Left ventricle myocardium inferior (tissue), 1 donor: ENCODE results near the gene TPSD1. TPM values are rescaled to one million over a fixed set of nuclear protein-coding genes. Genes with fewer than 3 reads are reported as not detected.
"Not testable (repeated sequence)": the region's sequence is repeated elsewhere in the genome, so short reads cannot be mapped to it uniquely, and the experiment has no call there.

ENCODE experiments used
- DNase-seq: peaks from one replicate; pipeline ENCODE4 v3.0.0-alpha.2; 2020
- H3K27ac ChIP-seq: fragments of 200-600 bp; replicated peaks from 2 replicates; pipeline ENCODE4 v1.8.0; 2021
- H3K27me3 ChIP-seq: fragments of 200-600 bp; 2 replicates; pipeline ENCODE4 v1.8.0; 2021; ENCODE audit warnings: low read depth
- H3K36me3 ChIP-seq: fragments of 200-600 bp; 2 replicates; pipeline ENCODE4 v1.8.0; 2021
- H3K4me1 ChIP-seq: fragments of 200-600 bp; 2 replicates; pipeline ENCODE4 v1.8.0; 2021
- H3K4me3 ChIP-seq: fragments of 200-600 bp; 2 replicates; pipeline ENCODE4 v1.8.0; 2021; ENCODE audit warnings: mild to moderate bottlenecking, moderate library complexity
- H3K9me3 ChIP-seq: fragments of 200-600 bp; replicated peaks from 2 replicates; pipeline ENCODE4 v1.8.0; 2021
- CTCF ChIP-seq: fragments of 200-600 bp; IDR thresholded peaks from 2 replicates; pipeline ENCODE4 v1.8.0; 2021; ENCODE audit warnings: antibody characterized with exemption, mild to moderate bottlenecking, borderline replicate concordance
- intact Hi-C: fragments of 100-400 bp; cut with micrococcal nuclease; formaldehyde crosslinking; loops from one replicate; pipeline ENCODE4 v1.11.0; 2022
- total RNA-seq: library from RNA; stranded (reverse); fragmentation: NEBNext Ultra II Directional; extraction: Animal tissue kit (Norgen Biotek cat#: 25700); gene quantifications from one replicate; pipeline ENCODE4 v1.2.1, GENCODE V29; 2021
- donor health status: DM: no; HTN: yes; CAD: no; lungs with severe emphysema.

The TPSD1 gene
- total RNA-seq, 1 donor from 2014 or later = not detected

- intact Hi-C loops = no loop called here
- H3K27me3 ChIP-seq = peaks cover 95% of the 10 kb centered on the region
Measured at GRCh38 chr16:1290063-1290501, 34.2 kb downstream of the TPSD1 start.

DNA sequence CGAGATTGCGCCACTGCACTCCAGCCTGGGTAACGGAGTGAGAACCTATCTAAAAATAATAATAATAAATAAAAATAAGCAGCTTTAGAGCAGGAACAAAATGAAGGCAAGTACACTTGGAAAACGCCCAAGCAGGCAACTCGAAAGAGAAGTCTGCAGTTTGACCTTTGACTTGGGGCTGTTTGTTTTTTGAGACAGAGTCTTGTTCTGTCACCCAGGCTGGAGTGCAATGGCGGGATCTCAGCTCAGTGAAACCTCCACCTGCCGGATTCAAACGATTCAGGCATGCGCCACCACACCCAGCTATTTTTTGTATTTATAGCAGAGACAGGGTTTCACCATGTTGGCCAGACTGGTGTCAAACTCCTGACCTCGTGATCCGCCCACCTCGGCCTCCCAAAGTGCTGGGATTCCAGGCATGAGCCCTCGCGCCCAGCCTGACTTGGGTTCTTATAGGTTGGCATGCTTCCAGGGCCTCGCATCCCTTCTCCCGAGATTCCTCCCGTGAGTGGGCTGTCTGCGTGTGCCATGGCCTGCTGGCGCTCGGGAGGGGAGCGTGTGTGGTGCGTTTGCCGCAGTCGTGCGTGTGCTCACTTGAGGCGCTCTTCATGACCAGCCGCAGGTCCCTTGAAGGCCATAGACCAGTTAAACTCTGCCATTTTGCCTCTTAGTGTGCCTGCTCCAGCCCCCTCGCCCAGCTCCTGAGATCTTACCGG, 35.1 kb downstream of the TPSD1 start:
- Histone ChIP-seq H3K9me3 (no peaks in the 10 kb centered on the region), H3K27ac (no peak overlapping the region), H3K4me3 (no peak overlapping the region), H3K36me3 (no peaks in the 10 kb centered on the region), H3K27me3 (peaks cover 94% of the 10 kb centered on the region), H3K4me1 (peaks cover 11% of the 10 kb centered on the region)
- TF ChIP-seq CTCF = no peak
- DNase-seq = no peak
- intact Hi-C loops = no loop called here

More at GRCh38 chr16:1290063-1290501, 34.2 kb downstream of the TPSD1 start:
- Histone ChIP-seq H3K36me3 (no peaks in the 10 kb centered on the region), H3K4me3 (no peak overlapping the region), H3K9me3 (no peaks in the 10 kb centered on the region), H3K4me1 (peaks cover 11% of the 10 kb centered on the region), H3K27ac (no peak overlapping the region)
- no peak for TF ChIP-seq CTCF
- no peak for DNase-seq

DNA sequence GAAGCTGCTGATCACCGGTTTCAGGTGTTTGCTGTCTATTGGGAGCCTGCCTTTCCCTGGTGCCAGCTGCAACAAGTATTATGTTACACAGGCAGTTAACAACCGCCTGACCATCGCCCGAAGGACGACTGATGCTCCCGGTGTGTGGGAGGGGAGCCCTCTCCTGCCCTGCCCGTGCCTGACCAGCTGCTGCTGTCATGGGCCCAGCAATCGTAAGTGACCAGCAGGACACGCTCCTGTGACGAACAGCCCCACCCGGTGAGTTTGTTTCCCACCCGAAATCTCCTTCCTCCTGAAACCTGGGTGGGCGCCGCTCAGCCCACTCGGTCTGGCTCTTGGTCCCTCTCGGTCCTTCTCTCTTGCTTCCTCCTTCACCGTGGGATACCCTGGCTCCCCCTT, 35.7 kb downstream of the TPSD1 start:
- intact Hi-C loops = no loop called here
- Histone ChIP-seq H3K27ac (no peak overlapping the region), H3K27me3 (peaks cover 94% of the 10 kb centered on the region), H3K9me3 (no peaks in the 10 kb centered on the region), H3K4me3 (no peak overlapping the region), H3K4me1 (peaks cover 11% of the 10 kb centered on the region), H3K36me3 (no peaks in the 10 kb centered on the region)
- no peak for DNase-seq
- no peak for TF ChIP-seq CTCF

DNA sequence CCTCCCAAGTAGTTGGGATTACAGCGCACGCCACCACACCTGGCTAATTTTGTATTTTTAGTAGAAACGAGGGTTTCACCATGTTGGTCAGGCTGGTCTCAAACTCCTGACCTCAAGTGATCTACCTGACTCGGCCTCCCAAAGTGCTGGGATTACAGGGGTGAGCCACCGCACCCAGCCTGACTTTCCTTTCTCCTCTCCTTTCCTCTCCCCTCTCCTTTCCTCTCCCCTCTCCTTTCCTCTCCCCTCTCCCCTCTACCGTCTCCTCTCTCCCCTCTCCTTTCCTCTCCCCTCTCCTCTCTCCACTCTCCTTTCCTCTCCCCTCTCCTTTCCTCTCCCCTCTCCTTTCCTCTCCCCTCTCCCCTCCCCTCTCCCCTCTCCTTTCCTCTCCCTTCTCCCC, 36.3 kb downstream of the TPSD1 start:
- not testable (repeated sequence) for H3K27ac ChIP-seq
- peaks cover 94% of the 10 kb centered on the region for H3K27me3 ChIP-seq

GRCh38 chr16:1292808-1293207, 36.9 kb downstream of the TPSD1 start:
- H3K36me3 ChIP-seq, H3K9me3 ChIP-seq, intact Hi-C loops, DNase-seq, H3K4me3 ChIP-seq, H3K27ac ChIP-seq: not testable (repeated sequence)
- peaks cover 91% of the 10 kb centered on the region for H3K27me3 ChIP-seq
- peaks cover 21% of the 10 kb centered on the region for H3K4me1 ChIP-seq

More for the DNA sequence above, 36.3 kb downstream of the TPSD1 start:
- H3K4me3 ChIP-seq, H3K9me3 ChIP-seq, H3K36me3 ChIP-seq, DNase-seq, intact Hi-C loops: not testable (repeated sequence)
- peaks cover 18% of the 10 kb centered on the region for H3K4me1 ChIP-seq

DNA sequence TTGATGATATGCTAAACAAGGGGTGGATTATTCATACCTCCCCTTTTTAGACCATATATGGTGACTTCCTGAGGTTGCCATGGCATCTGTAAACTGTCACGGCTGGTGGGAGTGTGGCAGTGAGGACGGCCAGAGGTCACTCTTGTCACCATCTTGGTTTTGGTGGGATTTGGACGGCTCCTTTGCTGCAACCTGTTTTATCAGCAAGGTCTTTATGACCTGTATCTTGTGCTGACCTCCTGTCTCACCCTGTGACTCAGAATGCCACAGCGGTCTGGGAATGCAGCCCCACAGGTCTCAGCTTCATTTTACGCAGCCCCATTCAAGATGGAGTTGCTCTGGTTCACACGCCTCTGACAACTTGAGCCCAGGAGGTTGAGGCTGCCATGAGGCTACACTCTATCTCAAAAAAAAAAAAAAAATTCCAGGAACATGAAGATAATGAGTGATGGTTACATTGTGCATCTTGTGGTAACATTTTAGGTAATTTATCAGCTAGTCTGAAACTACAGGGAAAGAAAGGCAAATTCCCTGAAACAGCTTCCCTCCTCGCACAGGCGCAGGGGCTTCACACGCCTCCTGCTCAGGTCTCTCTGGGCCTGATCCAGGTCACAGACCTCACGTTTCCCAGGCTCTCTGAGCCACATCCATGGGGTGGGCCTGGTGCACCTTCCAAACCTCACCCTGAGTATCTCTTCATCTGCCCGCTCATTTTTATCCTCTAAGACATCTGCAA, 38.2 kb downstream of the TPSD1 start:
- TF ChIP-seq CTCF = no peak
- peaks cover 10% of the 10 kb centered on the region for H3K4me1 ChIP-seq
- H3K36me3 ChIP-seq = no peaks in the 10 kb centered on the region
- no peak for DNase-seq
- H3K27me3 ChIP-seq = peaks cover 91% of the 10 kb centered on the region
- H3K9me3 ChIP-seq = no peaks in the 10 kb centered on the region
- intact Hi-C loops = no loop called here
- no peak overlapping the region for H3K27ac ChIP-seq
- H3K4me3 ChIP-seq = no peak overlapping the region
